ENCODE data around the gene NPSR1. TPM values are rescaled to one million over a fixed set of nuclear protein-coding genes. Genes with fewer than 3 reads are reported as not detected.

Gene NPSR1
- total RNA-seq, 1 experiment from 2014 or later, result not detected

- no peak for TF ChIP-seq CTCF (conservative IDR thresholded peaks at IDR 0.05)
- H3K27me3 ChIP-seq (ENCODE audit: insufficient read depth, low read length), result no peaks in the 10 kb centered on the region
- Mint-ChIP-seq H3K4me3 (no peak overlapping the region), H3K27ac (no peak overlapping the region), H3K36me3 (ENCODE audit: insufficient read depth in 1 of 3, low read depth in 3 of 3) (peaks cover 5 to 27% (median 5%) of the 10 kb centered on the region in 3 experiments; a peak in 6 of 7 replicates), H3K27me3 (ENCODE audit: low read depth) (0 out of 2 replicates have a peak, but pooled peaks cover 2% of the 10 kb centered on the region), H3K9me3 (peaks cover 13 to 14% of the 10 kb centered on the region in 2 experiments), H3K4me1 (peaks cover 43 to 46% of the 10 kb centered on the region in 2 experiments)
- no peak overlapping the region for H3T11ph ChIP-seq (ENCODE audit: low read length)
- H3K27ac ChIP-seq (ENCODE audit: insufficient read length, low read depth, low read length), result no peak overlapping the region
- no peaks in the 10 kb centered on the region for H4K20me1 ChIP-seq (ENCODE audit: control insufficient read depth, insufficient read depth, insufficient read length)
- no peak overlapping the region for H3K4ac ChIP-seq (ENCODE audit: low read depth, low read length)
- no peak overlapping the region for H4K8ac ChIP-seq (replicated peaks; ENCODE audit: insufficient read length, low read depth, low read length)
- no CpG with 5 or more reads among the region's 4 CpGs for WGBS (ENCODE audit: extremely low coverage, insufficient read length, low lambda C conversion rate)
- no peak overlapping the region for H3K4me2 ChIP-seq (ENCODE audit: insufficient read depth, insufficient read length, low read length)
- H2BK20ac ChIP-seq (ENCODE audit: low read depth, low read length, poor library complexity, severe bottlenecking), result no peak overlapping the region
- H3K23ac ChIP-seq (ENCODE audit: insufficient read length, low read depth, low read length), result no peak overlapping the region
- H4K5ac ChIP-seq (ENCODE audit: insufficient read length, low read depth, low read length), result no peak overlapping the region
- no peaks in the 10 kb centered on the region for H3K79me1 ChIP-seq (ENCODE audit: insufficient read depth, low read depth, low read length, poor library complexity, severe bottlenecking)
- no peaks in the 10 kb centered on the region for H3K79me2 ChIP-seq (ENCODE audit: insufficient read depth, low read length)
- H3K18ac ChIP-seq (ENCODE audit: insufficient read length, low read depth, low read length), result no peak overlapping the region
- H3K23me2 ChIP-seq (ENCODE audit: insufficient read length, low read depth, low read length, poor library complexity, severe bottlenecking), result no peaks in the 10 kb centered on the region
- no peaks in the 10 kb centered on the region for H3K9me3 ChIP-seq (ENCODE audit: control insufficient read depth, low read depth, low read length)
- no peak overlapping the region for H2BK12ac ChIP-seq (ENCODE audit: insufficient read length, low read depth, low read length)
- H2BK15ac ChIP-seq (ENCODE audit: low read depth, low read length), result no peak overlapping the region
- H3K4me1 ChIP-seq (ENCODE audit: insufficient read depth, low read length), result no peaks in the 10 kb centered on the region; the same call in 1 of the 2 replicates
- no peak overlapping the region for H3K14ac ChIP-seq (ENCODE audit: insufficient read depth, low read length)
- no peak overlapping the region for H4K91ac ChIP-seq (ENCODE audit: insufficient read length, low read depth, low read length)
- H2AK5ac ChIP-seq (ENCODE audit: insufficient read length, low read length), result no peak overlapping the region
- no peak overlapping the region for H3K9ac ChIP-seq (ENCODE audit: extremely low read depth, insufficient read length, low read length)
- DNase-seq, result no peak
- H3K56ac ChIP-seq (ENCODE audit: insufficient read length, low read depth, low read length), result no peak overlapping the region
- no peak overlapping the region for H2AFZ ChIP-seq (ENCODE audit: low read length)
- no peak overlapping the region for H2BK5ac ChIP-seq (ENCODE audit: insufficient read length, low read length)
- no peak overlapping the region for H2BK120ac ChIP-seq (ENCODE audit: low read depth, low read length, poor library complexity, severe bottlenecking)
Measured at GRCh38 chr7:34652809-34653208, 5.2 kb upstream of the NPSR1 start.
